HG02623 (cell line): Measurements from ENCODE around the gene NRF1.

Experiments used
- ATAC-seq: cut with Tn5 transposase; IDR thresholded peaks from one replicate; pipeline ENCODE4 v1.9.1; 2021; ENCODE audit warnings: moderate library complexity; ENCODE audit not compliant: unreplicated experiment

Gene NRF1

DNA sequence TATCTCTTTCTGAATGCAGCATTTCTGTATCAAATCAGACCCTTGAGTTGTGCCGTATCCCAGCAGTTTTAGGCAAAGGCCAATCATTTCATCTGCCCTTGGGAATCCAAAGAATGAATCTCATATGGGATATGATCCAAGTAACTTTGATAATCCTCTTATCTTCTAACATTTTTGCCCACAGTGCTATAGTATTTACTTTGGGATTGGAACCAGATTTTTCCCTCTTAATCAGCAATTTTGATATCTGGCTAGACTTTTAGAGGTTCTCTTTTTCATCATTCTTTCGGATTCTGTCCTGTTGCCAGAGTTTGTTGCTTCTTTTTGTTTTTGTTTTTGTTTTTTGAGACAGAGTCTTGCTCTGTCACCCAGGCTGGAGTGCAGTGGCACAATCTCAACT, 118.0 kb downstream of the NRF1 start:
- ATAC-seq: no peak

DNA sequence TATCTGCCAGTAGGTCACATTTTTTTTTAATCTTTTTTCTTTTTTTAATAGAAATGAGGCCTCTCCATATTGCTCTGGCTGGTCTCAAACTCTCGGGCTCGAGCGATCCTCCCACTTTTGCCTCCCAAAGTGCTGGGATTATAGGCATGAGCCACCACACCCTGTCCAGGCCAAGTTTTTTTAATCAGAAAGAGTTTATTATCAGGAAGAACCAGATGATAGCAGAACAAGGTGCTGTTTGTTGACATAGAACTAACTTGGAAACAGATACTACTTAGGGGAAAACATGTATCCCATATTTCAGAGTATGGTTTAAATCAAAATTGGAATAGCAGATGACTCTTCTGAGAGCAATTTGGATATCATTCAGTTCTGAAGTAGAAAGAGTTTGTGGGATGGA, 118.6 kb downstream of the NRF1 start:
- no peak for ATAC-seq

GRCh38 chr7:129734400-129734799, 122.9 kb downstream of the NRF1 start:
- no peak for ATAC-seq

DNA sequence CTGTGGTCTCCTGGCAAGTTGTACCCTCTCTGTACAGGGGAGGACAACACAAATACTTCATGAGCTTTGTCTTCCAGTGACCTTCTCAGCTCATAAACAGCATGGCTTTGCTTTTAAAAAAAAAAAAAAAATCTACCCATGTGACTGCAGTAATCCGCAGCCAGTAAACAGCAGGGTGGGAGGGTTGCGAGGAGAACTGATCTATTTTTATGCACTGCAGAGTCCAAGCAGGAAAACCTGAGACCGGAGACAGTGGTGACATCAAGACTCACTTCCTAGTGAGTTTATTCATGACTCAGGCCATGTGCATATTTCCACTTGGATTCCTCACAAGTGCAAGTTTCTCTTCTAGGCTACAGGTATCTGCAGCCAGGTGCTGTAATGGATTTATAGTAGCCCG, 127.9 kb downstream of the NRF1 start:
- ATAC-seq: no peak

GRCh38 chr7:129740574-129741410, 129.3 kb downstream of the NRF1 start:
- ATAC-seq: no peak

- no peak for ATAC-seq
These were observed 130.3 kb downstream of the NRF1 start for GRCh38 chr7:129741743-129742213.

GRCh38 chr7:129742256-129742655, 130.7 kb downstream of the NRF1 start:
- ATAC-seq: no peak

DNA sequence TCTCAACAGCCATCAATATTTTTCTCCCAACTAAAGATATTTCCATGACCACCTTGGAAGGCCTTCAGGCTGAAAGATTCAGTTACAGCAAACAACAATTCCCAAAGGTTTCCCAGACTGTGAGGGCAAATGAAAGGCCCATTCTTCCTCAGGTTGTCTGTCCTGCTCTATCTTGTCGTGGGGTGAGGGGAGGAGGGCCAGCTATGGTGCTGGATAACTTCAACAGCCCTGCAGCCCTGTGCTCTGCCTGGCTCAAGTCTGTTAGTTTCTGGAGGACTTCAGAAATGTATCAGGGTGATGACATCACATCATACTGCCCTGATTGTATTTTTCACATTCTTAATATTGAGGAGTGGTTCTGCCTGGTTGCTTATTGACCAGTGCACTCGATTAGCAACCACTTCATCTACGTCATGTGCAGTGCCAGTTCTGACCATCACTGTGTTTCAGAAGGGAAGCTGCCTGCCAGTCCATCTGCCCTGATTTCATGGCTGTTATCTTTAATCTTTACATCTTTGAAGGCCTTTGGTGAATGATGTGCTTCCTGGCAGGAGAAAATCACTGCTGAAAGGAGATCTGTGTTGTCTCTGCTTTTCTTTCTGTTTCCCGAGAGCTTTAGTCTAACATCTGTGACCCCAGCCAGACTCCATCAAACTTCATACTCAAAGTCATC, 135.5 kb downstream of the NRF1 start:
- no peak for ATAC-seq

DNA sequence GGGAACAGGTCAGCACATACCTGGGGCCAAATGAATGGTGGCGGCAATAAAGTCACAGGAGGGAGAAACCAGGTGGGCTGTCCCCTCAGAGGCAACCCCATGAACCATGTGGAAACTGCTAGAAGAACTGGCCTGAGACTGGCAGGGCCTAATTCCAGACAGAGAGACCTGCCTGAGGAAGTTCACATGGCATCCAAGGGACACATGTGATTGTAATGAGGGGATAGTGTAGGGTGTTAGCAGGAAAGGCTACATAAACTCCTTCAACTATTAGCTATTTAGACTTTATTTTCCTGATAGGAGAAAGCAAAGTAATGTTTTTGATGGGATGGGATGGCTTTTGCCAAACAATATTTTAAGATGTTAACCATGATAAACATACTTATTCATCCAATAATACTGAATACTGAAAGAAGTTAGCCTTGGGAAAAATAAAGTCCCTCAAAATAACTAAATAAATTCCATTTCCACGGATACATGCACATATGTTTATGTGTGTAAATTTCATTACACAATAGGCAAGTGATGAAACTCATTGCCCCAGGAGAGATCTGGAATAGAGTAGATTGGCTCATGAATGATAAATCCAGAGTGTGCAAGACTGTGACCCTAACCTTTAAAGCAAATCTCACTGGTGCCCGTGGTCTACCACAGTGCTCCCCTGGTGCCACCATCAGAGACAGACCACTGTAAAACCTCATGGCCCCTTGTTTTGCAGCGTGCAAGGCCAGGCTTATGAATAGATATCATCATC, 137.0 kb downstream of the NRF1 start:
- no peak for ATAC-seq

- no peak for ATAC-seq
These were observed 138.6 kb downstream of the NRF1 start for GRCh38 chr7:129750091-129750490.

GRCh38 chr7:129750501-129750900, 139.0 kb downstream of the NRF1 start:
- no peak for ATAC-seq

- no peak for ATAC-seq
These were observed 140.4 kb downstream of the NRF1 start for GRCh38 chr7:129751916-129752315.

- no peak for ATAC-seq
These were observed 141.2 kb downstream of the NRF1 start for GRCh38 chr7:129752760-129753159.

GRCh38 chr7:129754406-129754805, 142.9 kb downstream of the NRF1 start:
- no peak for ATAC-seq

DNA sequence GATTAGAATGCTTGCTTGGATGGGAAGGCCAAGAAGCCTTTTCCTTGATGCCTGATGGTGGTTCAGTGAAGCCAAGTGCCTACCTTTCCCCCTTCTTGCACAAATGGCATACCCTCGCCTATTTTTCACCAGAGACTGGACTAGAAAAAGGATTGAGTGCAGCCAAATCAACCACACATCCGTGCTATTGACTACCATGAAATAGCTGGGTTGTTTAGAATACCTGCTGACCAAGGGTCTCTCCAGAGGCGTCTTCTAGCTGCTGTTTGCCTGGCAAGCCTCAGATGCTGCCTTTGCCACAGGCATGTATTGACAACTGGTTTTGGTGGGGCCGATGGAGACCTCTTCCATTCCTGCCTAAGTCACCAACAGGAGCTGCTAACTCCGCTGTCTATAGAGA, 146.5 kb downstream of the NRF1 start:
- no peak for ATAC-seq

- ATAC-seq: no peak
These were observed 151.0 kb downstream of the NRF1 start for GRCh38 chr7:129762387-129762969.

- no peak for ATAC-seq
These were observed 152.9 kb downstream of the NRF1 start for GRCh38 chr7:129764247-129765084.

- no peak for ATAC-seq
These were observed 153.8 kb downstream of the NRF1 start for GRCh38 chr7:129765352-129765751.

DNA sequence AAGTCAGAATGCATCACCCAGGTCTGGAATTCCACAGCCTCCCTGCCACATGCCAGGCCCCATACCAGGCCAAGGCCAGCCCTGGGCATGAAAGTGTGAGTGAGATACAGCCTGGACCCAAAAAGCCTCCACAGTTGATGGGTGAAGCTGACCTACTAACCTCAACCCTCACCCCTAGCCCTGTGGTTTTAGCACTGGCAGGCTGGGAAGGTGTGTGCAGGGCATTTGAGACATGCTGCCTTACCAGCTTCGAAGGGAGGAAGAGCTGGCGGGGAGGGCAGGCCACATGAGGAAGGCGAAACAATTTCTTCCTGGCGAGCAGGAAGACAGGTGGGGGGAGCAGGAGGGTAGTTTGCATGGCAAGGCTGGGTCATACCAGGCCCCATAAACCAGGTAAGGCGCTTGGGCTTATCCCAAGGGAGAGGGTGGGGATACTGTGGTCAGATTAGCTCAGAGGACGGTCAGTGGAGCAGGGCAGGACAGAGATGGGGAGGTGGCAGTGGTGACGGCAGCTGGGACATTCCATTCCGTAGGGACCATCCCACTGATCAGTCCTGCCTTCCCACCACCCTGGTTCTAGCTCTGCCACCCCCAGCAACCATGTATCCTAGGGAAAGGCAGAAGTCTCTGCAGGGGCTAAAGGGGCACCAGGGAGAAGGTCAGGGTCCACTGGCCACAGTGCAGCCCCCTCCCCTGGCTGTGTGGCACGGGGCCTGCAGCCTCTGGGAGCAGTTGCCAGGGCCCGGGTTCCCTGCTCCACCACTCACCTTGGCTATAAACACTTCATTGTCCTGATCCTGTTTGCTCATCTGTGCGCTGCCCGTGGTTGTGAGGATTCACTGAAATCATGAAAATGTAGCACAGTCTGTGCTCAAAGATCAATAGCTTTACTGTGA, 155.8 kb downstream of the NRF1 start:
- no peak for ATAC-seq
